Naive thymus-derived CD4-positive, alpha-beta T cell (primary cell): Measurements from ENCODE around the gene ICA1. TPM values are rescaled to one million over a fixed set of nuclear protein-coding genes. Genes with fewer than 3 reads are reported as not detected.

ENCODE experiments used
- ATAC-seq: fragments of 150-1000 bp; cut with Tn5 transposase; 2 replicates; pipeline ENCODE4 v1.10.0; 2021; ENCODE audit warnings: mild to moderate bottlenecking, moderate library complexity
- CTCF ChIA-PET: fragments of 350-600 bp; sonication (Branson Sonifier 250); formaldehyde crosslinking; loops from one replicate; lab custom pipeline; 2021; ENCODE audit warnings: antibody characterized with exemption; lab: Charles Lee
- POLR2A ChIA-PET: fragments of 350-600 bp; sonication (Branson Sonifier 250); formaldehyde crosslinking; loops from one replicate; lab custom pipeline; 2021; ENCODE audit warnings: antibody characterized with exemption, inconsistent platforms; lab: Charles Lee
- DNase-seq, 9 donors: peaks; one replicate each; pipeline versions ENCODE4 v3.0.0 to v3.0.0-alpha.2; 2020 to 2022; ENCODE audit warnings: mixed read lengths in 1 of 9
- H3K27ac ChIP-seq: one replicate; pipeline ENCODE4 v1.7.0; 2013; ENCODE audit warnings: mild to moderate bottlenecking, low read depth, low read length, moderate library complexity
- H3K27me3 ChIP-seq, 2 donors: one replicate each; pipeline ENCODE4 v1.7.0; 2013; ENCODE audit warnings: low read length in 2 of 2, mild to moderate bottlenecking in 2 of 2, moderate library complexity in 2 of 2; ENCODE audit not compliant: control insufficient read depth in 2 of 2, insufficient read depth in 2 of 2
- H3K36me3 ChIP-seq, 3 experiments: 1 replicate in 2 of 3; 2 replicates in 1 of 3; pipeline ENCODE4 v1.7.0; 2013; ENCODE audit warnings: low read length in 3 of 3, mild to moderate bottlenecking in 3 of 3, moderate library complexity in 1 of 3; ENCODE audit not compliant: insufficient read depth in 3 of 3, control insufficient read depth in 2 of 3
- H3K4me1 ChIP-seq, 2 donors: one replicate each; pipeline ENCODE4 v1.7.0; 2013; ENCODE audit warnings: low read length in 2 of 2, mild to moderate bottlenecking in 2 of 2, moderate library complexity in 1 of 2; ENCODE audit not compliant: control insufficient read depth in 2 of 2, insufficient read depth in 2 of 2
- H3K4me3 ChIP-seq: 2 replicates; pipeline ENCODE4 v1.7.0; 2013; ENCODE audit warnings: mild to moderate bottlenecking, low read length
- H3K9me3 ChIP-seq, 3 experiments: 1 replicate in 2 of 3; 2 replicates in 1 of 3; pipeline ENCODE4 v1.7.0; 2013; ENCODE audit warnings: low read length in 3 of 3; ENCODE audit not compliant: control insufficient read depth in 2 of 3
- H3K27ac Mint-ChIP-seq, 9 donors: one replicate each; pipeline ENCODE4 v1.8.0; 2020 to 2022; ENCODE audit warnings: mixed read lengths in 9 of 9, mild to moderate bottlenecking in 8 of 9, moderate library complexity in 5 of 9, inconsistent platforms in 2 of 9
- H3K27me3 Mint-ChIP-seq, 5 donors: one replicate each; pipeline ENCODE4 v1.8.0; 2021 to 2022; ENCODE audit warnings: mixed read lengths in 5 of 5, mild to moderate bottlenecking in 1 of 5
- H3K36me3 Mint-ChIP-seq, 5 donors: one replicate each; pipeline ENCODE4 v1.8.0; 2020 to 2022; ENCODE audit warnings: mixed read lengths in 5 of 5, mild to moderate bottlenecking in 3 of 5, inconsistent platforms in 1 of 5
- H3K4me1 Mint-ChIP-seq, 7 donors: one replicate each; pipeline ENCODE4 v1.8.0; 2020 to 2022; ENCODE audit warnings: mixed read lengths in 7 of 7, mild to moderate bottlenecking in 3 of 7, inconsistent platforms in 1 of 7
- H3K4me3 Mint-ChIP-seq, 10 donors: one replicate each; pipeline ENCODE4 v1.8.0; 2020 to 2022; ENCODE audit warnings: mild to moderate bottlenecking in 10 of 10, mixed read lengths in 10 of 10, moderate library complexity in 6 of 10, inconsistent platforms in 2 of 10
- H3K9me3 Mint-ChIP-seq, 11 donors: one replicate each; pipeline ENCODE4 v1.8.0; 2020 to 2022; ENCODE audit warnings: mixed read lengths in 11 of 11, mild to moderate bottlenecking in 4 of 11, inconsistent platforms in 1 of 11, moderate library complexity in 1 of 11
- intact Hi-C, 2 donors: fragments of 100-400 bp; cut with micrococcal nuclease; formaldehyde crosslinking; loops; one replicate each; pipeline ENCODE4 v1.15.1; 2023
- polyA plus RNA-seq, 2 donors: library from polyadenylated mRNA; unstranded; fragments of 300-500 nt; fragmentation: Illumina TruSeq; gene quantifications; one replicate each; pipeline ENCODE4 v1.2.3, GENCODE V29; 2021
- total RNA-seq, 6 experiments: library from RNA in 5 of 6; stranded (reverse) in 5 of 6; gene quantifications; 1 replicate in 5 of 6; 2 replicates in 1 of 6; pipeline ENCODE4 v1.2.3 and lab custom pipeline; 2021 to 2026

Gene ICA1
- total and polyA plus RNA-seq, 7 experiments from 2014 or later: 0.46 to 5.8 (median 2.1) TPM; not detected in 1

GRCh38 chr7:8157296-8157695 is 104.7 kb downstream of the ICA1 start:
- H3K9me3 Mint-ChIP-seq: peaks cover 0 to 9% (median 0%) of the 10 kb centered on the region in 11 donors
- intact Hi-C loops: no loop called here

GRCh38 chr7:8155836-8156235 is 106.1 kb downstream of the ICA1 start:
- Mint-ChIP-seq H3K4me3 (no peak overlapping the region), H3K4me1 (peaks cover 6 to 29% (median 24%) of the 10 kb centered on the region in 7 donors), H3K9me3 (peaks cover 0 to 10% (median 0%) of the 10 kb centered on the region in 11 donors), H3K27ac (no peak overlapping the region), H3K36me3 (peaks cover 0 to 9% (median 4%) of the 10 kb centered on the region in 5 donors), H3K27me3 (peaks cover 0 to 4% (median 0%) of the 10 kb centered on the region in 5 donors)
- no peak for DNase-seq
- Histone ChIP-seq H3K9me3 (no peaks in the 10 kb centered on the region), H3K4me3 (no peak overlapping the region), H3K27me3 (no peaks in the 10 kb centered on the region), H3K36me3 (no peaks in the 10 kb centered on the region), H3K4me1 (peaks cover 0 to 4% of the 10 kb centered on the region in 2 donors), H3K27ac (no peak overlapping the region)
- ChIA-PET CTCF (no interaction called here), POLR2A (no interaction called here)
- intact Hi-C loops: no loop called here
- ATAC-seq: no peak

More at GRCh38 chr7:8157296-8157695, 104.7 kb downstream of the ICA1 start:
- ChIA-PET CTCF (interaction anchor here (0.6 to 1.0 kb wide), 2 partner anchors 31 to 68 kb away, joined by 3 read pairs; no protein-coding TSS in a partner anchor), POLR2A (no interaction called here)
- peaks cover 0 to 8% (median 4%) of the 10 kb centered on the region in 5 donors for H3K36me3 Mint-ChIP-seq
- Histone ChIP-seq H3K36me3 (no peaks in the 10 kb centered on the region), H3K27me3 (no peaks in the 10 kb centered on the region), H3K4me1 (peaks cover 0 to 4% of the 10 kb centered on the region in 2 donors), H3K9me3 (no peaks in the 10 kb centered on the region), H3K4me3 (no peak overlapping the region), H3K27ac (no peak overlapping the region)
- H3K4me1 Mint-ChIP-seq: peaks cover 4 to 14% (median 13%) of the 10 kb centered on the region in 7 donors
- H3K27ac Mint-ChIP-seq: peak overlapping the region in 1 of 9 donors; percentile 8
- no peak for DNase-seq
- peaks cover 0 to 4% (median 0%) of the 10 kb centered on the region in 5 donors for H3K27me3 Mint-ChIP-seq
- no peak overlapping the region for H3K4me3 Mint-ChIP-seq
- no peak for ATAC-seq

DNA sequence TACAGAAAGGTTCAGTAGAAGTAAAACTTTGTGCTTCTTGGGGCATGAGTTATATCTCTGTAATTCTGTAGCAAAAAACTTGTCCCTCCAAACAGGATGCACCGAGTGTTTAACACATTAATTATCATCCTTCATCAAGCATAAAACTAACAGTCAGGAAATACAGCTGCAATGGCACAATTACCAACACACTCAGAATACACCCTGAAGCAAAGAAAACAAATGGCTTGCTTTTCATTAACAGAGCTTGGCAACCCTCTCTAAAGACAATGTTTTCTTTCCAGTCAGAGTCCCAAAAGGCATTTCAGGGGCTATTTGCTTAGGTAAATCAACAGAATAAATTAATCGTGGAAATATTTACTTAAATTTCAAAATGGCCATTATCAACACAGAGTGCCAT is 107.7 kb downstream of the ICA1 start:
- POLR2A ChIA-PET: interaction anchor here (0.7 to 1.4 kb wide), 2 partner anchors 9 to 10 kb away, joined by 3 to 4 read pairs; no protein-coding TSS in a partner anchor
- H3K4me1 ChIP-seq: peaks cover under 1 to 13% of the 10 kb centered on the region in 2 donors
- intact Hi-C loops: no loop called here

GRCh38 chr7:8152489-8153192 is 109.3 kb downstream of the ICA1 start:
- Histone ChIP-seq H3K4me3 (no peak overlapping the region), H3K36me3 (no peaks in the 10 kb centered on the region), H3K27me3 (no peaks in the 10 kb centered on the region), H3K4me1 (peaks cover 7 to 17% of the 10 kb centered on the region in 2 donors), H3K27ac (no peak overlapping the region), H3K9me3 (no peaks in the 10 kb centered on the region)
- ATAC-seq (peak; percentile 42), DNase-seq (no peak)
- H3K27me3 Mint-ChIP-seq: peaks cover 0 to 4% (median 0%) of the 10 kb centered on the region in 5 donors
- CTCF ChIA-PET: no interaction called here
- POLR2A ChIA-PET: no interaction called here
- peak overlapping the region in 1 of 10 donors; percentile 31 for H3K4me3 Mint-ChIP-seq
- intact Hi-C loops: no loop called here
- peaks cover 0 to 9% (median 0%) of the 10 kb centered on the region in 5 donors for H3K36me3 Mint-ChIP-seq
- H3K27ac Mint-ChIP-seq: peak overlapping the region in 6 of 9 donors; percentile 11 to 84 (median 74)
- H3K9me3 Mint-ChIP-seq: peaks cover 0 to 10% (median 0%) of the 10 kb centered on the region in 11 donors
- peaks cover 19 to 56% (median 52%) of the 10 kb centered on the region in 7 donors for H3K4me1 Mint-ChIP-seq

More for the DNA sequence above, 107.7 kb downstream of the ICA1 start:
- Histone ChIP-seq H3K36me3 (no peaks in the 10 kb centered on the region), H3K9me3 (no peaks in the 10 kb centered on the region), H3K4me3 (no peak overlapping the region), H3K27me3 (no peaks in the 10 kb centered on the region), H3K27ac (no peak overlapping the region)
- Mint-ChIP-seq H3K36me3 (peaks cover 0 to 9% (median 4%) of the 10 kb centered on the region in 5 donors), H3K4me3 (no peak overlapping the region), H3K9me3 (peaks cover 0 to 10% (median 0%) of the 10 kb centered on the region in 11 donors), H3K4me1 (peaks cover 11 to 44% (median 39%) of the 10 kb centered on the region in 7 donors), H3K27me3 (peaks cover 0 to 4% (median 0%) of the 10 kb centered on the region in 5 donors), H3K27ac (peak overlapping the region in 1 of 9 donors; percentile 28)
- CTCF ChIA-PET: interaction anchor here (0.5 to 1.2 kb wide), 2 partner anchors 11 to 67 kb away, joined by 4 read pairs; no protein-coding TSS in a partner anchor
- DNase-seq (no peak), ATAC-seq (no peak)

DNA sequence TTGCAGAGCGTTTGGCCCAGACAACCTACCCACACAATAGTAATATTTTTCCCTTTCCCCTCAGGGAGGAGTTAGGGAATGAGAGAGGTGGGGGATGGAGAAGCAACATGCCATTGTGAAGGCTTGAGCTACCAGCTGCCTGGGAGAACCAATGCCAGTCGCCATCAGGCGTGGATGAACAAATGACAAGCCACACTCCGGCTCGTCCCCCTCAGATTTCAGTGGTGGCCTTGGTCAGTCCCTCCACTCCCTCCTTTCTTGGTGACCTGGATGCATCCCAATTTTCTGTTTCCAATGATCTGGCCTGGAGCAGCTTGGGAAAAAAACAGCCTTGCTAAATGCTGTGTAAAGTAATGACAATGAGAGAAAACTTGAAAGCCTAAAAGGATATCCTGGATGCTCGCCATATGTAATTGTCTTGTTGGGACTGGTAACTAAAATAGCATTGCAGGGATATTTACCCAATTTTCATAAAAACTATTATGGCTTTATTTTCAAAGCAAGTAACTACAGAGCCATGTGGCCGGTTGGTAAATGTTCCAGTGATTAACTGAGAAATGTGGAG is 110.7 kb downstream of the ICA1 start:
- H3K4me1 Mint-ChIP-seq: peaks cover 22 to 64% (median 58%) of the 10 kb centered on the region in 7 donors
- no peak for ATAC-seq
- H3K27me3 Mint-ChIP-seq: peaks cover 0 to 4% (median 0%) of the 10 kb centered on the region in 5 donors
- CTCF ChIA-PET: interaction anchor here (0.7 kb wide), 1 partner anchor 470 kb away, joined by 3 read pairs; no protein-coding TSS in a partner anchor
- POLR2A ChIA-PET: interaction anchor here (1.0 kb wide), 1 partner anchor 9 kb away, joined by 4 read pairs; no protein-coding TSS in a partner anchor
- intact Hi-C loops: no loop called here
- H3K4me3 Mint-ChIP-seq: no peak overlapping the region
- peaks cover 0 to 10% (median 0%) of the 10 kb centered on the region in 11 donors for H3K9me3 Mint-ChIP-seq
- no peak for DNase-seq
- Histone ChIP-seq H3K36me3 (no peaks in the 10 kb centered on the region), H3K27me3 (no peaks in the 10 kb centered on the region), H3K4me1 (peaks cover 7 to 17% of the 10 kb centered on the region in 2 donors), H3K4me3 (no peak overlapping the region), H3K9me3 (no peaks in the 10 kb centered on the region), H3K27ac (no peak overlapping the region)
- H3K27ac Mint-ChIP-seq: peak overlapping the region in 4 of 9 donors; percentile 1 to 81 (median 32)
- H3K36me3 Mint-ChIP-seq: peaks cover 0 to 11% (median 0%) of the 10 kb centered on the region in 5 donors

- ATAC-seq: peak; percentile 66
- H3K27ac ChIP-seq: peak overlapping the region; percentile 3
- intact Hi-C loops: loop anchor here (1.0 to 2.0 kb wide), 4 partner anchors 8 to 27 kb away; no protein-coding TSS in a partner anchor
Observed at GRCh38 chr7:8149222-8149621, 112.7 kb downstream of the ICA1 start.

More at GRCh38 chr7:8149222-8149621, 112.7 kb downstream of the ICA1 start:
- peaks cover 0 to 12% (median 0%) of the 10 kb centered on the region in 5 donors for H3K36me3 Mint-ChIP-seq
- H3K27me3 Mint-ChIP-seq: no peaks in the 10 kb centered on the region
- POLR2A ChIA-PET: interaction anchor here (1.1 to 3.0 kb wide), 3 partner anchors 15 to 28 kb away, joined by 4 to 13 read pairs (median 4); no protein-coding TSS in a partner anchor
- CTCF ChIA-PET: interaction anchor here (0.6 to 1.0 kb wide), 5 partner anchors 16 to 979 kb away, joined by 3 read pairs; no protein-coding TSS in a partner anchor
- H3K9me3 ChIP-seq: no peaks in the 10 kb centered on the region
- no peaks in the 10 kb centered on the region for H3K36me3 ChIP-seq
- H3K9me3 Mint-ChIP-seq: peaks cover 0 to 10% (median 0%) of the 10 kb centered on the region in 11 donors
- DNase-seq: peak in 1 of 9 donors; percentile 28
- peak overlapping the region in 8 of 9 donors; percentile 42 to 81 (median 76) for H3K27ac Mint-ChIP-seq
- H3K27me3 ChIP-seq: no peaks in the 10 kb centered on the region
- peaks cover 21 to 78% (median 70%) of the 10 kb centered on the region in 7 donors for H3K4me1 Mint-ChIP-seq
- no peak overlapping the region for H3K4me3 ChIP-seq
- H3K4me1 ChIP-seq: peaks cover 7 to 14% of the 10 kb centered on the region in 2 donors
- H3K4me3 Mint-ChIP-seq: peak overlapping the region in 9 of 10 donors; percentile 7 to 71 (median 48)
